H1 (cell line): ENCODE measurements around the gene CS. TPM values are rescaled to one million over a fixed set of nuclear protein-coding genes. Genes with fewer than 3 reads are reported as not detected.

Experiments used
- CTCF ChIA-PET: fragments of 300-600 bp; sonication (Branson Sonifier 250); formaldehyde crosslinking; loops from one replicate; lab custom pipeline; 2021; ENCODE audit not compliant: partially characterized antibody; lab: Charles Lee
- POLR2A ChIA-PET: fragments of 300-600 bp; sonication (Branson Sonifier 250); formaldehyde crosslinking; loops from one replicate; lab custom pipeline; 2021; ENCODE audit warnings: inconsistent platforms; ENCODE audit not compliant: partially characterized antibody; lab: Charles Lee
- DNase-seq, 2 experiments: peaks; one replicate each; pipeline versions ENCODE4 v3.0.0 to v3.0.0-alpha.2; 2010 to 2022; ENCODE audit warnings: low spot score in 2 of 2, low read depth in 1 of 2, mixed read lengths in 1 of 2
- FAIRE-seq: peaks from 2 replicates; lab custom pipeline; 2011; peaks lifted over from hg19 to GRCh38; lab: Jason Lieb, UNC
- H2AFZ ChIP-seq: 2 replicates; pipeline ENCODE4 v1.8.1; 2012; ENCODE audit warnings: low read length, inconsistent platforms
- H2AK5ac ChIP-seq: 2 replicates; pipeline ENCODE4 v1.6.1; 2013; ENCODE audit warnings: low read depth, low read length
- H2BK120ac ChIP-seq: replicated peaks from 2 replicates; pipeline ENCODE3; 2013; ENCODE audit warnings: low read depth, low read length, inconsistent platforms
- H2BK12ac ChIP-seq: 2 replicates; pipeline ENCODE4 v1.6.1; 2013; ENCODE audit warnings: low read depth, low read length
- H2BK15ac ChIP-seq: 2 replicates; pipeline ENCODE4 v1.6.1; 2013; ENCODE audit warnings: low read length
- H2BK20ac ChIP-seq: 2 replicates; pipeline ENCODE4 v1.6.1; 2013; ENCODE audit warnings: low read length
- H2BK5ac ChIP-seq: 2 replicates; pipeline ENCODE4 v1.6.1; 2013; ENCODE audit warnings: low read depth, low read length
- H3K14ac ChIP-seq: 2 replicates; pipeline ENCODE4 v1.6.1; 2013; ENCODE audit warnings: inconsistent platforms; ENCODE audit not compliant: insufficient read length
- H3K18ac ChIP-seq: 2 replicates; pipeline ENCODE4 v1.6.1; 2013; ENCODE audit warnings: low read length; ENCODE audit errors: extremely low read depth
- H3K23ac ChIP-seq: 2 replicates; pipeline ENCODE4 v1.6.1; 2013; ENCODE audit warnings: inconsistent platforms; ENCODE audit not compliant: insufficient read length
- H3K23me2 ChIP-seq: 2 replicates; pipeline ENCODE4 v1.6.1; 2013; ENCODE audit warnings: low read depth, low read length
- H3K27ac ChIP-seq: 2 replicates; pipeline ENCODE4 v1.6.1; 2011; ENCODE audit warnings: low read depth, low read length, inconsistent platforms
- H3K27me3 ChIP-seq, 4 experiments: replicated peaks in 1 of 4; 1 replicate in 1 of 4; 2 replicates in 3 of 4; pipeline versions ENCODE4 v1.6.1 to v1.8.1; 2011 to 2013; ENCODE audit warnings: low read length in 3 of 4, mild to moderate bottlenecking in 3 of 4, inconsistent platforms in 2 of 4, mixed read lengths in 2 of 4, moderate library complexity in 1 of 4; ENCODE audit not compliant: control insufficient read depth in 3 of 4, insufficient read depth in 3 of 4; ENCODE audit errors: extremely low read depth in 1 of 4
- H3K36me3 ChIP-seq, 4 experiments: 2 replicates each; pipeline versions ENCODE4 v1.6.1 to v1.8.1; 2011 to 2013; ENCODE audit warnings: mild to moderate bottlenecking in 4 of 4, low read length in 3 of 4, moderate library complexity in 2 of 4, control low read depth in 1 of 4, inconsistent platforms in 1 of 4; ENCODE audit not compliant: insufficient read depth in 4 of 4, control insufficient read depth in 2 of 4
- H3K4ac ChIP-seq: replicated peaks from 2 replicates; pipeline ENCODE3; 2013; ENCODE audit warnings: low read length, low read depth, mixed read lengths, inconsistent platforms; ENCODE audit not compliant: insufficient read length
- H3K4me1 ChIP-seq, 4 experiments: replicated peaks in 1 of 4; 1 replicate in 1 of 4; 2 replicates in 3 of 4; pipeline versions ENCODE4 v1.6.1 to v1.8.1; 2011 to 2013; ENCODE audit warnings: low read length in 3 of 4, inconsistent platforms in 2 of 4, mixed read lengths in 1 of 4; ENCODE audit not compliant: insufficient read depth in 4 of 4, control insufficient read depth in 3 of 4
- H3K4me2 ChIP-seq, 2 experiments: 2 replicates each; pipeline versions ENCODE4 v1.6.1 to v1.8.1; 2011 to 2013; ENCODE audit warnings: low read depth in 2 of 2, low read length in 2 of 2, control low read depth in 1 of 2, inconsistent platforms in 1 of 2, mild to moderate bottlenecking in 1 of 2; ENCODE audit not compliant: insufficient read depth in 1 of 2
- H3K4me3 ChIP-seq, 4 experiments: fragments of 200-600, 300-600 bp in 1 of 4; sonication (generic), shearing (Covaris generic), sonication (Bioruptor Twin) in 1 of 4; 2 replicates each; pipeline versions ENCODE4 v1.5.1 to v1.8.1; 2011 to 2016; ENCODE audit warnings: low read length in 4 of 4, low read depth in 3 of 4, control low read depth in 2 of 4, inconsistent platforms in 2 of 4, mild to moderate bottlenecking in 2 of 4, mixed read lengths in 1 of 4, moderate library complexity in 1 of 4; ENCODE audit not compliant: insufficient read depth in 2 of 4; ENCODE audit errors: extremely low read depth in 1 of 4
- H3K56ac ChIP-seq: replicated peaks from 2 replicates; pipeline ENCODE3; 2013; ENCODE audit warnings: low read depth, mild to moderate bottlenecking, mixed read lengths, low read length, inconsistent platforms; ENCODE audit not compliant: insufficient read length
- H3K79me1 ChIP-seq: 2 replicates; pipeline ENCODE4 v1.6.1; 2013; ENCODE audit warnings: low read depth, low read length, control low read depth
- H3K79me2 ChIP-seq, 2 experiments: 2 replicates each; pipeline versions ENCODE4 v1.6.1 to v1.8.1; 2012 to 2013; ENCODE audit warnings: low read length in 2 of 2, mild to moderate bottlenecking in 2 of 2, inconsistent platforms in 1 of 2; ENCODE audit not compliant: insufficient read depth in 2 of 2, control insufficient read depth in 1 of 2
- H3K9ac ChIP-seq, 4 experiments: replicated peaks in 1 of 4; 1 replicate in 1 of 4; 2 replicates in 3 of 4; pipeline versions ENCODE4 v1.6.1 to v1.8.1; 2011 to 2013; ENCODE audit warnings: low read depth in 3 of 4, low read length in 3 of 4, control low read depth in 2 of 4, mild to moderate bottlenecking in 2 of 4, moderate library complexity in 2 of 4, inconsistent platforms in 1 of 4; ENCODE audit errors: extremely low read depth in 1 of 4
- H3K9me3 ChIP-seq, 2 experiments: 2 replicates each; pipeline versions ENCODE4 v1.6.1 to v1.8.1; 2012 to 2013; ENCODE audit warnings: mild to moderate bottlenecking in 2 of 2, moderate library complexity in 2 of 2, control low read depth in 1 of 2, inconsistent platforms in 1 of 2, low read depth in 1 of 2, low read length in 1 of 2, mixed read lengths in 1 of 2; ENCODE audit not compliant: insufficient read depth in 2 of 2
- H4K20me1 ChIP-seq, 2 experiments: replicated peaks in 1 of 2; 2 replicates each; pipeline versions ENCODE3 to v1.8.1; 2011 to 2013; ENCODE audit warnings: inconsistent platforms in 2 of 2, low read length in 2 of 2, mild to moderate bottlenecking in 1 of 2; ENCODE audit not compliant: insufficient read depth in 2 of 2, control insufficient read depth in 1 of 2
- H4K5ac ChIP-seq: 2 replicates; pipeline ENCODE4 v1.6.1; 2013; ENCODE audit warnings: low read length, low read depth, mixed read lengths, inconsistent platforms; ENCODE audit not compliant: insufficient read length
- H4K8ac ChIP-seq: 2 replicates; pipeline ENCODE4 v1.8.0; 2013; ENCODE audit warnings: mild to moderate bottlenecking, moderate library complexity, low read length, inconsistent platforms; ENCODE audit not compliant: insufficient read depth; ENCODE audit errors: extremely low read depth
- H4K91ac ChIP-seq: replicated peaks from 2 replicates; pipeline ENCODE3; 2013; ENCODE audit warnings: low read length, mixed read lengths, inconsistent platforms; ENCODE audit not compliant: insufficient read length
- CBX8 ChIP-seq: fragments of 300-800, 300-1000 bp; sonication (generic); IDR thresholded peaks from 2 replicates; pipeline ENCODE4 v1.7.1; 2016; ENCODE audit warnings: low read depth, low read length, borderline replicate concordance
- CTCF ChIP-seq, 3 experiments: IDR thresholded peaks; 1 replicate in 2 of 3; 2 replicates in 1 of 3; pipeline versions ENCODE4 v1.5.1 to v1.6.1; 2011; ENCODE audit warnings: low read length in 3 of 3, mild to moderate bottlenecking in 3 of 3, inconsistent platforms in 2 of 3, low read depth in 1 of 3, moderate library complexity in 1 of 3; ENCODE audit not compliant: insufficient read depth in 1 of 3; ENCODE audit errors: control extremely low read depth in 1 of 3
- EZH2 ChIP-seq: fragments of 200-600 bp; sonication (generic); IDR thresholded peaks from 2 replicates; pipeline ENCODE4 v1.7.1; 2012; ENCODE audit warnings: low read depth, mild to moderate bottlenecking, moderate library complexity, low read length, inconsistent platforms; ENCODE audit not compliant: severe bottlenecking
- KDM1A ChIP-seq: fragments of 200-600, 300-600 bp; sonication (generic); IDR thresholded peaks from 2 replicates; pipeline ENCODE4 v1.7.1; 2016; ENCODE audit warnings: mild to moderate bottlenecking, low read length, borderline replicate concordance
- NRF1 ChIP-seq: IDR thresholded peaks from 2 replicates; pipeline ENCODE4 v1.6.1; 2011; ENCODE audit warnings: mild to moderate bottlenecking, low read depth, low read length, improper control_type of control experiment
- RBBP5 ChIP-seq: IDR thresholded peaks from 2 replicates; pipeline ENCODE4 v1.7.1; 2012; ENCODE audit warnings: low read depth, mild to moderate bottlenecking, inconsistent platforms, low read length, moderate library complexity, borderline replicate concordance
- SRF ChIP-seq: IDR thresholded peaks from 2 replicates; pipeline ENCODE4 v1.6.1; 2011; ENCODE audit warnings: mild to moderate bottlenecking, low read depth, low read length, moderate library complexity
- TAF7 ChIP-seq: optimal IDR thresholded peaks from 2 replicates; pipeline ENCODE3; 2011; ENCODE audit warnings: low read depth, mild to moderate bottlenecking, inconsistent platforms, low read length, moderate library complexity, borderline replicate concordance
- TCF12 ChIP-seq: IDR thresholded peaks from 2 replicates; pipeline ENCODE4 v1.6.1; 2011; ENCODE audit warnings: low read depth, mild to moderate bottlenecking, low read length
- USF2 ChIP-seq: IDR thresholded peaks from 2 replicates; pipeline ENCODE4 v1.6.1; 2011; ENCODE audit warnings: low read length, improper control_type of control experiment
- WGBS, 2 experiments: shearing (Covaris generic) in 1 of 2; methylation state at CpG; one replicate each; pipeline versions ENCODE4 v1.1.6 to v1.1.7; 2013 to 2015; ENCODE audit warnings: low lambda C conversion rate in 2 of 2, mixed read lengths in 2 of 2, inconsistent platforms in 1 of 2, low coverage in 1 of 2, missing lambda C conversion rate in 1 of 2; ENCODE audit not compliant: insufficient replicate concordance in 2 of 2, insufficient coverage in 1 of 2, insufficient read length in 1 of 2; ENCODE audit errors: extremely low coverage in 1 of 2, missing lambda C conversion rate in 1 of 2; 5-methylcytosine and 5-hydroxymethylcytosine counted together
- polyA plus RNA-seq, 7 experiments: library from polyadenylated mRNA; depleted of rRNA in 3 of 7; stranded (reverse) in 5 of 7; unstranded in 2 of 7; fragments of >200 nt in 5 of 7; fragments of 200-250 nt in 2 of 7; gene quantifications; 1 replicate in 5 of 7; 2 replicates in 1 of 7; 4 replicates in 1 of 7; pipeline versions ENCODE4 v1.2.1 to v1.2.3, GENCODE V29; 2011 to 2013; ENCODE audit warnings: missing spikeins in 2 of 7, mixed read lengths in 2 of 7
- total RNA-seq: library from RNA; stranded (reverse); fragmentation: NEBNext Ultra II Directional; extraction: Animal tissue kit (Norgen Biotek cat#: 25700); gene quantifications from 2 replicates; pipeline ENCODE4 v1.2.1, GENCODE V29; 2021

The CS gene
- total and polyA plus RNA-seq, 2 of the 8 experiments (the other 6 are each of a cell fraction or from before 2014, with no cell fraction given) = 96.6 to 238 TPM

- Histone ChIP-seq H3K79me2 (peaks cover 0 to 8% of the 10 kb centered on the region in 2 experiments; a peak in 1 of 4 replicates), H3K14ac (no peak overlapping the region), H2AFZ (no peak overlapping the region), H3K4me1 (peaks cover 8 to 17% (median 13%) of the 10 kb centered on the region in 4 experiments), H3K36me3 (peaks cover 0 to 12% (median 4%) of the 10 kb centered on the region in 4 experiments; a peak in 6 of 8 replicates), H2BK20ac (no peak overlapping the region), H3K56ac (no peak overlapping the region), H2BK5ac (no peak overlapping the region), H3K9ac (no peak overlapping the region), H3K4me2 (no peak overlapping the region), H3K27ac (no peak overlapping the region), H3K23ac (no peak overlapping the region), H3K23me2 (peaks cover 11% of the 10 kb centered on the region; the same call in 1 of the 2 replicates), H3K27me3 (no peaks in the 10 kb centered on the region), H3K79me1 (peaks cover 7% of the 10 kb centered on the region), H4K8ac (no peak overlapping the region), H2BK120ac (no peak overlapping the region), H3K4me3 (no peak overlapping the region), H3K4ac (no peak overlapping the region), H4K5ac (no peak overlapping the region), H2BK15ac (no peak overlapping the region), H3K9me3 (no peaks in the 10 kb centered on the region), H4K20me1 (peaks cover 4 to 6% of the 10 kb centered on the region in 2 experiments), H2BK12ac (no peak overlapping the region), H3K18ac (no peak overlapping the region), H4K91ac (no peak overlapping the region), H2AK5ac (no peak overlapping the region)
- FAIRE-seq = no peak
- WGBS, 2 experiments = 84% methylated on average over 8 of the region's 8 CpGs; no CpG with 5 or more reads in 1 of the 2 experiments
- ChIA-PET POLR2A (interaction anchor here (1.3 kb wide), 1 partner anchor 39 kb away, joined by 3 read pairs; the partner anchor contains the start of gene RNF41), CTCF (interaction anchor here (1.0 to 1.3 kb wide), 6 partner anchors 11 to 134 kb away, joined by 3 to 4 read pairs (median 3); partner anchors contain the start of gene CNPY2)
- no peak for DNase-seq
- TF ChIP-seq TCF12 (no peak), CBX8 (no peak), KDM1A (no peak), USF2 (no peak), SRF (no peak), RBBP5 (no peak), NRF1 (no peak), TAF7 (no peak), EZH2 (no peak), CTCF (IDR thresholded peaks at IDR 0.05; ENCODE audit: control extremely low read depth in 1 of 3, insufficient read depth in 1 of 3, low read depth in 1 of 3, low read length in 3 of 3) (no peak)
Measured at GRCh38 chr12:56260380-56260779, 39.8 kb downstream of the CS start.
